ENCODE results near the gene SUPV3L1. TPM values are rescaled to one million over a fixed set of nuclear protein-coding genes. Genes with fewer than 3 reads are reported as not detected.

The SUPV3L1 gene
- total and polyA plus RNA-seq, 9 of the 15 experiments (the other 6 are each of a cell fraction or from before 2014, with no cell fraction given) = 45.2 to 156 (median 92.6) TPM

- H3K9ac ChIP-seq (ENCODE audit: insufficient read depth in 1 of 2, low read depth in 2 of 2, low read length in 2 of 2) = peak overlapping the region; percentile 28 to 90; a peak in 3 of 4 replicates
- intact Hi-C loops (cut with micrococcal nuclease) = no loop called here
- no peak for TF ChIP-seq TSHZ1 (CRISPR knock-in tag; IDR thresholded peaks at IDR 0.05)
- TF ChIP-seq SMAD4 (CRISPR knock-in tag; conservative IDR thresholded peaks at IDR 0.05) = 0 out of 2 replicates have a peak, but pooled peaks have one; percentile 1
- TF ChIP-seq PYGO2 (tag; IDR thresholded peaks at IDR 0.05) = no peak
- TF ChIP-seq JUND (IDR thresholded peaks at IDR 0.05; ENCODE audit: borderline replicate concordance, low read depth, low read length) = no peak
- TF ChIP-seq JUND (tag; IDR thresholded peaks at IDR 0.05; ENCODE audit: borderline replicate concordance, low read depth, low read length) = peak; percentile 11; the same call in 1 of the 3 replicates
- TF ChIP-seq MAFK (IDR thresholded peaks at IDR 0.05; ENCODE audit: low read length) = no peak
- 0 out of 2 replicates have a peak, but pooled peaks have one; percentile 6 for TF ChIP-seq SMARCA4 (IDR thresholded peaks at IDR 0.05)
- TF ChIP-seq ZNF696 (CRISPR knock-in tag; conservative IDR thresholded peaks at IDR 0.05) = no peak
- TF ChIP-seq RBBP5 (IDR thresholded peaks at IDR 0.05; ENCODE audit: borderline replicate concordance, insufficient read depth, low read length, poor library complexity, severe bottlenecking) = peak; percentile 13
- 0 out of 2 replicates have a peak, but pooled peaks have one; percentile 5 for TF ChIP-seq ESRRA (IDR thresholded peaks at IDR 0.05; ENCODE audit: borderline replicate concordance, low read depth)
- no peak for TF ChIP-seq POU5F1 (IDR thresholded peaks at IDR 0.05; ENCODE audit: borderline replicate concordance, low read depth, low read length, partially characterized antibody)
- 0 out of 2 replicates have a peak, but pooled peaks have one; percentile 54 for TF ChIP-seq L3MBTL2 (IDR thresholded peaks at IDR 0.05)
- TF ChIP-seq HCFC1 (IDR thresholded peaks at IDR 0.05; ENCODE audit: low read depth, low read length) = 0 out of 2 replicates have a peak, but pooled peaks have one; percentile 1
- TF ChIP-seq BACH1 (tag; IDR thresholded peaks at IDR 0.05) = peak; percentile 73; the same call in 1 of the 2 replicates
- TF ChIP-seq NELFE (IDR thresholded peaks at IDR 0.05; ENCODE audit: insufficient read depth, insufficient read length) = no peak
- no peak for TF ChIP-seq TRIM24 (IDR thresholded peaks at IDR 0.05)
- no peak for TF ChIP-seq ZNF217 (CRISPR knock-in tag; IDR thresholded peaks at IDR 0.05)
Observed at GRCh38 chr10:69229616-69229916, 49.5 kb downstream of the SUPV3L1 start.

More at GRCh38 chr10:69229616-69229916, 49.5 kb downstream of the SUPV3L1 start:
- no peaks in the 10 kb centered on the region for H3K9me1 ChIP-seq (ENCODE audit: control insufficient read depth, insufficient read depth, low read length)
- no peak for FAIRE-seq
- WGBS (ENCODE audit: insufficient coverage, low coverage, missing lambda C conversion rate) = 51% methylated on average over 8 of the region's 8 CpGs
- BruUV-seq (replicated peaks) = no TSS peak
- in situ Hi-C loops (cut with MboI) = loop anchor here (25.0 kb wide), 1 partner anchor 408 kb away; the partner anchor contains the start of gene FAM241B
- H3K4me3 ChIP-seq = no peak overlapping the region
- ChIA-PET POLR2A (interaction anchor here (0.6 to 1.3 kb wide), 8 partner anchors 9 to 244 kb away, joined by 3 to 8 read pairs (median 4); partner anchors contain the start of gene HKDC1), CTCF (ENCODE audit: low intra/inter-chr PET ratio) (no interaction called here)
- DNase-seq (ENCODE audit: extremely low read depth in 1 of 4, low spot score in 3 of 4) = no peak
- H4K20me1 ChIP-seq (replicated peaks; ENCODE audit: control insufficient read depth, insufficient read depth, low read length) = no peaks in the 10 kb centered on the region
- H3K4me1 ChIP-seq (replicated peaks in 1 of 2; ENCODE audit: control insufficient read depth in 2 of 2, insufficient read depth in 2 of 2, low read length in 2 of 2) = peaks cover 8 to 19% of the 10 kb centered on the region in 2 experiments
- no peaks in the 10 kb centered on the region for H3K27me3 ChIP-seq (ENCODE audit: control insufficient read depth in 2 of 2, insufficient read depth in 2 of 2, low read length in 2 of 2)
- ATAC-seq = no peak
- H3K9me3 ChIP-seq (replicated peaks; ENCODE audit: control insufficient read depth, insufficient read depth, low read depth, low read length) = no peaks in the 10 kb centered on the region
- H3K27ac ChIP-seq (ENCODE audit: extremely low read depth, low read depth, low read length) = peak overlapping the region; percentile 24; the same call in 1 of the 3 replicates
- H2AFZ ChIP-seq (ENCODE audit: low read depth, low read length) = peak overlapping the region; percentile 92
- H3K36me3 ChIP-seq (ENCODE audit: control insufficient read depth, insufficient read depth, low read length) = no peaks in the 10 kb centered on the region
- no peaks in the 10 kb centered on the region for H3K79me2 ChIP-seq (ENCODE audit: control insufficient read depth, insufficient read depth, low read length)
- H3K4me2 ChIP-seq (ENCODE audit: insufficient read depth, low read length) = peak overlapping the region; percentile 53

Data from K562 (cell line).